D721Med (cell line): ENCODE measurements around the gene EID1.
"Not testable (repeated sequence)": the region's sequence is repeated elsewhere in the genome, so short reads cannot be mapped to it uniquely, and the experiment has no call there.

Experiments
- DNase-seq: peaks from one replicate; pipeline ENCODE4 v3.0.0; 2011; ENCODE audit warnings: low spot score; ENCODE audit not compliant: insufficient read length
- FAIRE-seq: peaks from 2 replicates; lab custom pipeline; 2011; peaks lifted over from hg19 to GRCh38; lab: Jason Lieb, UNC
- TF ChIP-seq, protein P1 (sequence below): IDR thresholded peaks from 2 replicates; pipeline ENCODE4 v1.5.1; 2012; ENCODE audit warnings: mild to moderate bottlenecking, control low read depth; ENCODE audit not compliant: insufficient read depth; ENCODE audit errors: missing control alignments

The EID1 gene

DNA sequence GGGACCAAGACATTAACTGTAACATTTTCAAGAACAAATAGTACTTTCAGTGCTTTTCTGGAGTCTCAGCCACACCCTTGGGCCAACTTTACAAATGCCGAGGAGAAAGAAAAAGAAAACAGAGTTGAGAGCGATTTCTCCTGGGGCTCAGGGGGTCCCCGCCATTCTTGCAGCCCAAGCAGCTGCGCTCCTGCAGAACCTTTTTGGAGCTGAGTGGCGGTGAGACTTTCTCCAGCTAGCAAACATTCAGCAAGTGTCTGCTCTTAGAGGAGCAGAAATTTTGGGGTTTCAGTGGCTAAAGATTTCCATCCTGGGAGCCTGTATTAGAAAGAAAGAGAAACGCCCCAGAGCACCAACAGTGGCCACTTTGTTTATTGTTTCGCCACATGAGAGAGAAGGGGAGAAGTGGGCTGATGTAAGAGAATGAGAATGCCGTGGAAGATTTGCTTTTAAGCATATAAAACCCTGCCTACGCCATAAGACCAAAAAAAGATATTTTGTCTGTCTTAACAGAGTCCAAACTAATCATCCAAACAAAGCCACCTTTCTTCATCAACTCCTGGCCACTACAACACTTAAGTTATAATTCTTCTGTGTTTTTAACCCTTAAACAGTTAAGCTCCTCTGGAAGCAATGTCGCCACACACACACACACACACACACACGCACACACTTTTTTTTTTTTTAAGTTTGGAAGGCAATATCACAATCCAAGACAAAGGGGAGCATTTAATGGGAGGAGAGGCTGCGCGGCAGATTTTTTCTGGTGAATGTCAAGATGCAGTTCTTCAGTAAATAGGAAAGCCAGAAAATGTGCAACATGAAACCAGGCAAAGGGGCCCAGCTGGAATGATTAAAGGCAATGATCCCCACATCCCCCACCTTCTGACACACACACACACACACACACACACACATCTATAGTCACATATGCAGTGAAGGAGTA lies 19.2 kb downstream of the EID1 start:
- DNase-seq (no peak), FAIRE-seq (no peak)

DNA sequence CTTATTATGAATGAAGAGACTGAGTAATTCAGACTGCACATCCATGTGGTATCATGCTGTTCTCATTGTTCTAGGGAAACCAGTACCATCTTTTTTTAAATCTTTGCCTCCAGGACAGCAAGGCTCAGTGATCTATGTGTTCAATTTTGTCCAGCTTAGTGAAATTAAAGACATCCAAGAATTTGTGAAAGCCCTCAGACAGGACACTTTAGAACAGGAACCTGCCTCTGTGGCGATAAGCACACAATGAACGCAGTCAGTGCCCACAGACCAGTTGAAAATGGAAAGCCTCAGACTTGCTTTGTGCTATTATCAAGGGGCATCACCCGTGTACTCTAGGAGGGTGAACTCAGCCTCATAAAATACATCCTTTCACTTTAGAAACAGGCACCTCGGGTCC lies 20.1 kb downstream of the EID1 start:
- TF ChIP-seq, protein P1, sequence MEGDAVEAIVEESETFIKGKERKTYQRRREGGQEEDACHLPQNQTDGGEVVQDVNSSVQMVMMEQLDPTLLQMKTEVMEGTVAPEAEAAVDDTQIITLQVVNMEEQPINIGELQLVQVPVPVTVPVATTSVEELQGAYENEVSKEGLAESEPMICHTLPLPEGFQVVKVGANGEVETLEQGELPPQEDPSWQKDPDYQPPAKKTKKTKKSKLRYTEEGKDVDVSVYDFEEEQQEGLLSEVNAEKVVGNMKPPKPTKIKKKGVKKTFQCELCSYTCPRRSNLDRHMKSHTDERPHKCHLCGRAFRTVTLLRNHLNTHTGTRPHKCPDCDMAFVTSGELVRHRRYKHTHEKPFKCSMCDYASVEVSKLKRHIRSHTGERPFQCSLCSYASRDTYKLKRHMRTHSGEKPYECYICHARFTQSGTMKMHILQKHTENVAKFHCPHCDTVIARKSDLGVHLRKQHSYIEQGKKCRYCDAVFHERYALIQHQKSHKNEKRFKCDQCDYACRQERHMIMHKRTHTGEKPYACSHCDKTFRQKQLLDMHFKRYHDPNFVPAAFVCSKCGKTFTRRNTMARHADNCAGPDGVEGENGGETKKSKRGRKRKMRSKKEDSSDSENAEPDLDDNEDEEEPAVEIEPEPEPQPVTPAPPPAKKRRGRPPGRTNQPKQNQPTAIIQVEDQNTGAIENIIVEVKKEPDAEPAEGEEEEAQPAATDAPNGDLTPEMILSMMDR = no peak
- FAIRE-seq = no peak
- no peak for DNase-seq

More for the DNA sequence above, 19.2 kb downstream of the EID1 start:
- TF ChIP-seq, protein P1 = no peak

DNA sequence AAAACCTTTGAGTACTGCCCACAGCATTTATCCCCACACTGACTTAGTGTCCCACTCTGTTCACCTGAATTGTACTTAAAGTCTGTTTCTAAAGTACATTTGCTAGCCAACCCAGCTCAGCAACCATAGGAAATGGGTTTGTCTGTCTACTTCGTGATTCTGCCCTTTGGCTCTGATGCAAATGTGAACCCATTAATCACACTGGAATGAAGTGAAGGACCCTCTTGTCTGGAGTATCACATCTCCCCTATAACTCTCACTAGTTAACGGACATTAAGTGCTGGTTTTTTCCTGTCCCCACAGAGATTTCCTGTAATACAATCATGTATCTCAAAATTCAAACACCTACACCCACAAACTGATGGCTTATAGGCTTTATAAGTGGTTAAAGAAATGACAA lies 20.5 kb downstream of the EID1 start:
- TF ChIP-seq, protein P1 = no peak
- FAIRE-seq = no peak

DNA sequence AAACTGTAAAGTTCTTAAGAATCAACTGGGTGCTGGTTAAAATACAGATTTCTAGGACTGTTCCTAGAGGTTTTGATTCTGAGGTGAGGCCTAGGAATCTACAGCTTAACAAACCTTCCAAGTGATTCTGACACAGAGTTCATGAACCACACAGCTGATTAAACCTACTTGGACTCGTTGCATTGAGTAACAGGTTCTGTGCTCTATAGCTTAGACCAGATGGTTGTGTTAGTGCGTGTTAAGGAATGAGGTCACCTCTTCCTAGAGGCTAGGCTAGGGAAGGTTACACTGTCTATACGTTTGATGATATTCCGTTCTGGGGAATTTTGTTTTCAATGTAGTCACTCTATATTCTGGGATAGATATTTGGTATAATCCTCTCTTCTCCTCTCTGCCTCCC lies 21.9 kb downstream of the EID1 start:
- TF ChIP-seq, protein P1 = no peak
- FAIRE-seq = no peak
- DNase-seq = no peak

More for the DNA sequence above, 20.5 kb downstream of the EID1 start:
- DNase-seq = no peak

DNA sequence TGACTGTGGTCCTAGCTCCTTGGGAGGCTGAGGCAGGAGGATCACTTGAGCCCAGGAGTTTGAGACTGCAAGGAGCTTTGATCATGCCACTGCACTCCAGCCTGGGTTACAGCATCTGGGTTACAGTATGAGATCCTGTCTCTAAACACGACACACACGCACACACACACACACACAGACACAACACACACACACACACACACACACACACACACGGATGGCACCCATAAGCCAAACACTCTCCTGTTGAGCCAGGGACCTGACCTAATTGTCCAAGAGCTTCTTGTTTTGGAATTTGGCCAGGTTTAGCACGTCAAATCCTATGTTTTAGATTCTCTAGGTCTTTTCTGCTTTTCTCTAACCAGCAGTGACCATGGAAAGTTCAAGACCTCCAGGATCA lies 26.8 kb downstream of the EID1 start:
- no peak for DNase-seq
- TF ChIP-seq, protein P1 = no peak
- FAIRE-seq = no peak

DNA sequence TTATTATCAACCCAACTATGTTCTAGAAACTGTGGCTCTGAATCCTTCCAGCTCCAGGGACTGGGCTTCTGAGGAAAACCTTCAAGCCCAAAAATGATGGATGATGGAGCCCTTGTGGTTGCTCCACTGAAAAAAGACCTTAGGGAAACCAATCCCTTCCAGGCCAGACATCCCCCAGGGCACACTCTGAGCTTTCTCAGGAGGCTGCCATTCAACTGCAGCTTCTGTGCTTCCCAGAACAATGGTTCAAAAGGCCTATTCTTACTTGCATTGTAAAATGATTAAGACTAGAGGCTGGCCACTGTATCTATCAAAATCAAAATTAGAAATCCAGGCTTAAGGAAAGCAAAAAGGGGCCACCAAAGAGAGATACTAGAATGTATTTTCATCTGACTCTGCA lies 27.3 kb downstream of the EID1 start:
- TF ChIP-seq, protein P1 = no peak
- DNase-seq (no peak), FAIRE-seq (no peak)

DNA sequence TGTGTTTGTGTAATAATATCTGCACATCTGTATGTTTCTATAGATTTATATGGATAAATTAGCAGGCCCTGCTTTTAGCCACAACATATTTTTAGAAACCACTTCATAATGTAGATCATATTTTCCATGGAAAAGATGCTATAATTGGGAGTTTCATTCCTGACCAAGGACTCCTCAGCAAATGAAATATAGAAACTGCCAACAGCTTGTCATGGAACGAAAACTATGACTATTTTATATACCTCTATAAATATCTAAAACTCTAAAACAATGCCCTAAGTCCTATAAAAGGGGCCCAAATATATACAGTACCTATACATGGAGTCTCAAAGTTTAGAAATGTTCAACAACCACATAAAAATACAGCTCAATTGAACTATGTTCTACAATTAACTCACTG lies 27.9 kb downstream of the EID1 start:
- DNase-seq (no peak), FAIRE-seq (no peak)
- TF ChIP-seq, protein P1 = no peak

DNA sequence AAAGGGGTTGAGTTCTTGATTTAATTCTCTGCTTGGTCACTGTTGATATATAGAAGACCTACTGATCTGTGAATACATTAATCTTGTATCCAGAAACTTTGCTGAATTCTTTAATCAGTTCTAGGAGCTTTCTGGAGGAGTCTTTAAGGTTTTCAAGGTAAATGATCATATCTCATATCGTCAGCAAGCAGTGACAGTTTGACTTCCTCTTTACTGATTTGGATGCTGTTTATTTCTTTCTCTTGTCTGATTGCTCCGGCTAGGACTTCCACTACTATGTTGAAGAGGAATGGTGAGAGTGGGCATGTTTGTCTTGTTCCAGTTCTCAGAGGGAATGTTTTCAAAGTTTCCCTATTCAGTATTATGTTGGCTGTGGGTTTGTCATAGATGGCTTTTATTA lies 31.4 kb downstream of the EID1 start:
- not testable (repeated sequence) for FAIRE-seq, DNase-seq

DNA sequence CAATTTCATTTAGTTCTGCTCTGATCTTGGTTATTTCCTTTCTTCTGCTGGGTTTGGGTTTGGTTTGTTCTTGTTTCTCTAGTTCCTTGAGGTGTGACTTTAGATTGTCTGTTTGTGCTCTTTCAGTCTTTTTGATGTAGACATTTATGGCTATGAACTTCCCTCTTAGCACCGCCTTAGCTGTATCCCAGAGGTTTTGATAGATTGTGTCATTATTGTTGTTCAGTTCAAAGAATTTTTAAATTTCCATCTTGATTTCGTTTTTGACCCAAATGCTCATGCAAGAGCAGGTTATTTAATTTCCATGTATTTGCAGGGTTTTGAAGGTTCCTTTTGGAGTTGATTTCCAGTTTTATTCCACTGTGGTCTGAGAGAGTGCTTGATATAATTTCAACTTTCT lies 32.6 kb downstream of the EID1 start:
- FAIRE-seq, DNase-seq: not testable (repeated sequence)
